H1 (cell line): ENCODE data around the gene EIPR1. TPM values are rescaled to one million over a fixed set of nuclear protein-coding genes. Genes with fewer than 3 reads are reported as not detected.

Source experiments
- CTCF ChIA-PET: fragments of 300-600 bp; sonication (Branson Sonifier 250); formaldehyde crosslinking; loops from one replicate; lab custom pipeline; 2021; ENCODE audit not compliant: partially characterized antibody; lab: Charles Lee
- POLR2A ChIA-PET: fragments of 300-600 bp; sonication (Branson Sonifier 250); formaldehyde crosslinking; loops from one replicate; lab custom pipeline; 2021; ENCODE audit warnings: inconsistent platforms; ENCODE audit not compliant: partially characterized antibody; lab: Charles Lee
- DNase-seq, 2 experiments: peaks; one replicate each; pipeline versions ENCODE4 v3.0.0 to v3.0.0-alpha.2; 2010 to 2022; ENCODE audit warnings: low spot score in 2 of 2, low read depth in 1 of 2, mixed read lengths in 1 of 2
- FAIRE-seq: peaks from 2 replicates; lab custom pipeline; 2011; peaks lifted over from hg19 to GRCh38; lab: Jason Lieb, UNC
- H2AFZ ChIP-seq: 2 replicates; pipeline ENCODE4 v1.8.1; 2012; ENCODE audit warnings: low read length, inconsistent platforms
- H2AK5ac ChIP-seq: 2 replicates; pipeline ENCODE4 v1.6.1; 2013; ENCODE audit warnings: low read depth, low read length
- H2BK120ac ChIP-seq: replicated peaks from 2 replicates; pipeline ENCODE3; 2013; ENCODE audit warnings: low read depth, low read length, inconsistent platforms
- H2BK12ac ChIP-seq: 2 replicates; pipeline ENCODE4 v1.6.1; 2013; ENCODE audit warnings: low read depth, low read length
- H2BK15ac ChIP-seq: 2 replicates; pipeline ENCODE4 v1.6.1; 2013; ENCODE audit warnings: low read length
- H2BK20ac ChIP-seq: 2 replicates; pipeline ENCODE4 v1.6.1; 2013; ENCODE audit warnings: low read length
- H2BK5ac ChIP-seq: 2 replicates; pipeline ENCODE4 v1.6.1; 2013; ENCODE audit warnings: low read depth, low read length
- H3K14ac ChIP-seq: 2 replicates; pipeline ENCODE4 v1.6.1; 2013; ENCODE audit warnings: inconsistent platforms; ENCODE audit not compliant: insufficient read length
- H3K18ac ChIP-seq: 2 replicates; pipeline ENCODE4 v1.6.1; 2013; ENCODE audit warnings: low read length; ENCODE audit errors: extremely low read depth
- H3K23ac ChIP-seq: 2 replicates; pipeline ENCODE4 v1.6.1; 2013; ENCODE audit warnings: inconsistent platforms; ENCODE audit not compliant: insufficient read length
- H3K23me2 ChIP-seq: 2 replicates; pipeline ENCODE4 v1.6.1; 2013; ENCODE audit warnings: low read depth, low read length
- H3K27ac ChIP-seq: 2 replicates; pipeline ENCODE4 v1.6.1; 2011; ENCODE audit warnings: low read depth, low read length, inconsistent platforms
- H3K27me3 ChIP-seq, 4 experiments: replicated peaks in 1 of 4; 1 replicate in 1 of 4; 2 replicates in 3 of 4; pipeline versions ENCODE4 v1.6.1 to v1.8.1; 2011 to 2013; ENCODE audit warnings: low read length in 3 of 4, mild to moderate bottlenecking in 3 of 4, inconsistent platforms in 2 of 4, mixed read lengths in 2 of 4, moderate library complexity in 1 of 4; ENCODE audit not compliant: control insufficient read depth in 3 of 4, insufficient read depth in 3 of 4; ENCODE audit errors: extremely low read depth in 1 of 4
- H3K36me3 ChIP-seq, 4 experiments: 2 replicates each; pipeline versions ENCODE4 v1.6.1 to v1.8.1; 2011 to 2013; ENCODE audit warnings: mild to moderate bottlenecking in 4 of 4, low read length in 3 of 4, moderate library complexity in 2 of 4, control low read depth in 1 of 4, inconsistent platforms in 1 of 4; ENCODE audit not compliant: insufficient read depth in 4 of 4, control insufficient read depth in 2 of 4
- H3K4ac ChIP-seq: replicated peaks from 2 replicates; pipeline ENCODE3; 2013; ENCODE audit warnings: low read length, low read depth, mixed read lengths, inconsistent platforms; ENCODE audit not compliant: insufficient read length
- H3K4me1 ChIP-seq, 4 experiments: replicated peaks in 1 of 4; 1 replicate in 1 of 4; 2 replicates in 3 of 4; pipeline versions ENCODE4 v1.6.1 to v1.8.1; 2011 to 2013; ENCODE audit warnings: low read length in 3 of 4, inconsistent platforms in 2 of 4, mixed read lengths in 1 of 4; ENCODE audit not compliant: insufficient read depth in 4 of 4, control insufficient read depth in 3 of 4
- H3K4me2 ChIP-seq, 2 experiments: 2 replicates each; pipeline versions ENCODE4 v1.6.1 to v1.8.1; 2011 to 2013; ENCODE audit warnings: low read depth in 2 of 2, low read length in 2 of 2, control low read depth in 1 of 2, inconsistent platforms in 1 of 2, mild to moderate bottlenecking in 1 of 2; ENCODE audit not compliant: insufficient read depth in 1 of 2
- H3K4me3 ChIP-seq, 4 experiments: fragments of 200-600, 300-600 bp in 1 of 4; sonication (generic), shearing (Covaris generic), sonication (Bioruptor Twin) in 1 of 4; 2 replicates each; pipeline versions ENCODE4 v1.5.1 to v1.8.1; 2011 to 2016; ENCODE audit warnings: low read length in 4 of 4, low read depth in 3 of 4, control low read depth in 2 of 4, inconsistent platforms in 2 of 4, mild to moderate bottlenecking in 2 of 4, mixed read lengths in 1 of 4, moderate library complexity in 1 of 4; ENCODE audit not compliant: insufficient read depth in 2 of 4; ENCODE audit errors: extremely low read depth in 1 of 4
- H3K56ac ChIP-seq: replicated peaks from 2 replicates; pipeline ENCODE3; 2013; ENCODE audit warnings: low read depth, mild to moderate bottlenecking, mixed read lengths, low read length, inconsistent platforms; ENCODE audit not compliant: insufficient read length
- H3K79me1 ChIP-seq: 2 replicates; pipeline ENCODE4 v1.6.1; 2013; ENCODE audit warnings: low read depth, low read length, control low read depth
- H3K79me2 ChIP-seq, 2 experiments: 2 replicates each; pipeline versions ENCODE4 v1.6.1 to v1.8.1; 2012 to 2013; ENCODE audit warnings: low read length in 2 of 2, mild to moderate bottlenecking in 2 of 2, inconsistent platforms in 1 of 2; ENCODE audit not compliant: insufficient read depth in 2 of 2, control insufficient read depth in 1 of 2
- H3K9ac ChIP-seq, 4 experiments: replicated peaks in 1 of 4; 1 replicate in 1 of 4; 2 replicates in 3 of 4; pipeline versions ENCODE4 v1.6.1 to v1.8.1; 2011 to 2013; ENCODE audit warnings: low read depth in 3 of 4, low read length in 3 of 4, control low read depth in 2 of 4, mild to moderate bottlenecking in 2 of 4, moderate library complexity in 2 of 4, inconsistent platforms in 1 of 4; ENCODE audit errors: extremely low read depth in 1 of 4
- H3K9me3 ChIP-seq, 2 experiments: 2 replicates each; pipeline versions ENCODE4 v1.6.1 to v1.8.1; 2012 to 2013; ENCODE audit warnings: mild to moderate bottlenecking in 2 of 2, moderate library complexity in 2 of 2, control low read depth in 1 of 2, inconsistent platforms in 1 of 2, low read depth in 1 of 2, low read length in 1 of 2, mixed read lengths in 1 of 2; ENCODE audit not compliant: insufficient read depth in 2 of 2
- H4K20me1 ChIP-seq, 2 experiments: replicated peaks in 1 of 2; 2 replicates each; pipeline versions ENCODE3 to v1.8.1; 2011 to 2013; ENCODE audit warnings: inconsistent platforms in 2 of 2, low read length in 2 of 2, mild to moderate bottlenecking in 1 of 2; ENCODE audit not compliant: insufficient read depth in 2 of 2, control insufficient read depth in 1 of 2
- H4K5ac ChIP-seq: 2 replicates; pipeline ENCODE4 v1.6.1; 2013; ENCODE audit warnings: low read length, low read depth, mixed read lengths, inconsistent platforms; ENCODE audit not compliant: insufficient read length
- H4K8ac ChIP-seq: 2 replicates; pipeline ENCODE4 v1.8.0; 2013; ENCODE audit warnings: mild to moderate bottlenecking, moderate library complexity, low read length, inconsistent platforms; ENCODE audit not compliant: insufficient read depth; ENCODE audit errors: extremely low read depth
- H4K91ac ChIP-seq: replicated peaks from 2 replicates; pipeline ENCODE3; 2013; ENCODE audit warnings: low read length, mixed read lengths, inconsistent platforms; ENCODE audit not compliant: insufficient read length
- ASH2L ChIP-seq: fragments of 200-600, 300-600 bp; sonication (generic); IDR thresholded peaks from one replicate; pipeline ENCODE4 v1.7.1; 2017; ENCODE audit warnings: low read length
- CREB1 ChIP-seq: IDR thresholded peaks from 2 replicates; pipeline ENCODE4 v1.6.1; 2012; ENCODE audit warnings: inconsistent platforms
- GTF2F1 ChIP-seq: IDR thresholded peaks from 2 replicates; pipeline ENCODE4 v1.6.1; 2012; ENCODE audit warnings: low read depth, low read length, improper control_type of control experiment, borderline replicate concordance
- HDAC2 ChIP-seq, 2 experiments: fragments of 300-600 bp in 1 of 2; sonication (generic) in 1 of 2; IDR thresholded peaks; 2 replicates each; pipeline ENCODE4 v1.6.1; 2011 to 2012; ENCODE audit warnings: low read depth in 2 of 2, low read length in 2 of 2, mild to moderate bottlenecking in 2 of 2, moderate library complexity in 2 of 2, borderline replicate concordance in 1 of 2, inconsistent platforms in 1 of 2
- JUND ChIP-seq: IDR thresholded peaks from 2 replicates; pipeline ENCODE4 v1.6.1; 2011; ENCODE audit warnings: mild to moderate bottlenecking, improper control_type of control experiment, low read length
- NANOG ChIP-seq: IDR thresholded peaks from 2 replicates; pipeline ENCODE4 v1.6.1; 2011; ENCODE audit warnings: low read length, low read depth, mild to moderate bottlenecking, inconsistent platforms; ENCODE audit not compliant: insufficient read depth, poor library complexity, severe bottlenecking
- RFX5 ChIP-seq: IDR thresholded peaks from 2 replicates; pipeline ENCODE4 v1.6.1; 2011; ENCODE audit warnings: low read depth, low read length, improper control_type of control experiment, borderline replicate concordance
- SAP30 ChIP-seq: fragments of 300-600 bp; sonication (generic); IDR thresholded peaks from 2 replicates; pipeline ENCODE4 v1.7.1; 2012; ENCODE audit warnings: low read length, moderate library complexity, mild to moderate bottlenecking, inconsistent platforms; ENCODE audit not compliant: insufficient read depth, insufficient replicate concordance
- SIX5 ChIP-seq: IDR thresholded peaks from 2 replicates; pipeline ENCODE4 v1.6.1; 2011; ENCODE audit warnings: mild to moderate bottlenecking, low read depth, low read length
- SRF ChIP-seq: IDR thresholded peaks from 2 replicates; pipeline ENCODE4 v1.6.1; 2011; ENCODE audit warnings: mild to moderate bottlenecking, low read depth, low read length, moderate library complexity
- TBP ChIP-seq: IDR thresholded peaks from 2 replicates; pipeline ENCODE4 v1.6.1; 2011; ENCODE audit warnings: low read depth, low read length, improper control_type of control experiment
- WGBS, 2 experiments: shearing (Covaris generic) in 1 of 2; methylation state at CpG; one replicate each; pipeline versions ENCODE4 v1.1.6 to v1.1.7; 2013 to 2015; ENCODE audit warnings: low lambda C conversion rate in 2 of 2, mixed read lengths in 2 of 2, inconsistent platforms in 1 of 2, low coverage in 1 of 2, missing lambda C conversion rate in 1 of 2; ENCODE audit not compliant: insufficient replicate concordance in 2 of 2, insufficient coverage in 1 of 2, insufficient read length in 1 of 2; ENCODE audit errors: extremely low coverage in 1 of 2, missing lambda C conversion rate in 1 of 2; 5-methylcytosine and 5-hydroxymethylcytosine counted together
- polyA plus RNA-seq, 7 experiments: library from polyadenylated mRNA; depleted of rRNA in 3 of 7; stranded (reverse) in 5 of 7; unstranded in 2 of 7; fragments of >200 nt in 5 of 7; fragments of 200-250 nt in 2 of 7; gene quantifications; 1 replicate in 5 of 7; 2 replicates in 1 of 7; 4 replicates in 1 of 7; pipeline versions ENCODE4 v1.2.1 to v1.2.3, GENCODE V29; 2011 to 2013; ENCODE audit warnings: missing spikeins in 2 of 7, mixed read lengths in 2 of 7
- total RNA-seq: library from RNA; stranded (reverse); fragmentation: NEBNext Ultra II Directional; extraction: Animal tissue kit (Norgen Biotek cat#: 25700); gene quantifications from 2 replicates; pipeline ENCODE4 v1.2.1, GENCODE V29; 2021

Gene EIPR1
- total and polyA plus RNA-seq, 2 of the 8 experiments (the other 6 are each of a cell fraction or from before 2014, with no cell fraction given) = 26.3 to 56.4 TPM

DNA sequence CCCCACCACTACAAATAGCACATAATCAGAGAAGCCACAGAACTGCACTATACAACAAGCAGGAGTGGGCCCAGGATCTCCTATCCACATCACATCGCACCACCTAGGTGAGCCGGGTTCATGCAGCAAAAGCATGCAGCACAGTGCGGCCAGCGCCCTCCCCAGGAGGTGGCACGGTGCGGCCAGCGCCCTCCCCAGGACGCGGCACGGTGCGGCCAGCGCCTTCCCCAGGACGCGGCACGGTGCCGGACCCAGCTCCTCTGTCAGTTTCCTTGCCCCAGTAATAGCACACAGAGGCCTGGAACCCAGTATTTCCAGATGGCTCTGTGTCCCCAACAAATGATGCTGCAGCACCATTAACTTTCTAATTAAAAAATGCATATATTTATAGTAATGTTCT is 114.1 kb downstream of the EIPR1 start:
- no peak overlapping the region for H3K18ac ChIP-seq
- no peak overlapping the region for H2BK20ac ChIP-seq
- H3K56ac ChIP-seq = no peak overlapping the region
- peaks cover 0 to 7% (median 3%) of the 10 kb centered on the region in 4 experiments; a peak in 2 of 7 replicates for H3K27me3 ChIP-seq
- ChIA-PET POLR2A (no interaction called here), CTCF (interaction anchor here (0.9 kb wide), 1 partner anchor 55 kb away, joined by 4 read pairs; no protein-coding TSS in a partner anchor)
- no peak overlapping the region for H3K23ac ChIP-seq
- H3K14ac ChIP-seq = no peak overlapping the region
- H3K36me3 ChIP-seq = no peaks in the 10 kb centered on the region
- no peaks in the 10 kb centered on the region for H3K9me3 ChIP-seq
- H2AFZ ChIP-seq = no peak overlapping the region
- no peak overlapping the region for H4K8ac ChIP-seq
- H3K4me2 ChIP-seq = no peak overlapping the region
- H2BK120ac ChIP-seq = no peak overlapping the region
- WGBS, 2 experiments = 90% methylated on average over 16 of the region's 16 CpGs; no CpG with 5 or more reads in 1 of the 2 experiments
- no peak overlapping the region for H4K91ac ChIP-seq
- H3K4me3 ChIP-seq = no peak overlapping the region
- H3K79me1 ChIP-seq = peaks cover 10% of the 10 kb centered on the region; the same call in 1 of the 2 replicates
- no peaks in the 10 kb centered on the region for H3K23me2 ChIP-seq
- H3K4me1 ChIP-seq = peaks cover 9 to 24% (median 16%) of the 10 kb centered on the region in 4 experiments
- no peak overlapping the region for H3K27ac ChIP-seq
- no peak overlapping the region for H3K4ac ChIP-seq
- H2AK5ac ChIP-seq = no peak overlapping the region
- FAIRE-seq (no peak), DNase-seq (no peak)
- no peak overlapping the region for H2BK15ac ChIP-seq
- TF ChIP-seq TBP (no peak), SRF (no peak), JUND (no peak), SIX5 (no peak), NANOG (no peak), SAP30 (no peak), ASH2L (no peak), GTF2F1 (no peak), RFX5 (no peak), CREB1 (no peak), HDAC2 (IDR thresholded peaks at IDR 0.05; ENCODE audit: borderline replicate concordance in 1 of 2, low read depth in 2 of 2, low read length in 2 of 2) (no peak)
- H3K79me2 ChIP-seq = 0 out of 4 replicates have a peak, but pooled peaks cover 0 to 4% of the 10 kb centered on the region in 2 experiments
- no peak overlapping the region for H2BK5ac ChIP-seq
- H3K9ac ChIP-seq = no peak overlapping the region
- H2BK12ac ChIP-seq = no peak overlapping the region
- peaks cover 2 to 11% of the 10 kb centered on the region in 2 experiments for H4K20me1 ChIP-seq
- H4K5ac ChIP-seq = no peak overlapping the region
